ENCODE data around the gene LRRC4C. TPM values are rescaled to one million over a fixed set of nuclear protein-coding genes. Genes with fewer than 3 reads are reported as not detected.

The LRRC4C gene
- total RNA-seq, 1 experiment from 2014 or later = not detected

DNA sequence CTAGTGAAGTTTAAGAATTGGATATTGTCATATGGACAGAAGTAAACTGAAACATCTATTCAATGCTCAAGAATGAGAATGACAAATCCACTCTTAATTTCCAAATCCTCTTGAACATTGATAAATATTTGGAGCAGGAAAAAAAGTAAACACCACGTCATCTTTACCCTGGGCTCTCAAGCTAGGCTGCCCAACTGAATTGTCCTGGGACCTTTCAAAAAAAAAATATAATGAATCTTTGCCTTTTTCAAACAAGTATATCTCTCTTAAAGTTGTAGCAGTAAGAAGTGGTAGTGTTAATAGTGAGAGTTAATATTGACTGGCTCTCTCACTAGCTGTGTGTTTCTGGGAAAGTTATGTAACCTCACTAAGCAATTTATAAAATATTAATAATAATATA is 374.3 kb downstream of the LRRC4C start:
- Mint-ChIP-seq H3K4me3 (ENCODE audit: unreplicated experiment) (no peak overlapping the region), H3K36me3 (ENCODE audit: insufficient read depth, unreplicated experiment) (no peaks in the 10 kb centered on the region), H3K27ac (ENCODE audit: low read depth, unreplicated experiment) (no peak overlapping the region), H3K27me3 (ENCODE audit: insufficient read depth, unreplicated experiment) (no peaks in the 10 kb centered on the region), H3K4me1 (ENCODE audit: insufficient read depth, unreplicated experiment) (no peaks in the 10 kb centered on the region), H3K9me3 (ENCODE audit: unreplicated experiment) (no peaks in the 10 kb centered on the region)
- TF ChIP-seq, protein P1, sequence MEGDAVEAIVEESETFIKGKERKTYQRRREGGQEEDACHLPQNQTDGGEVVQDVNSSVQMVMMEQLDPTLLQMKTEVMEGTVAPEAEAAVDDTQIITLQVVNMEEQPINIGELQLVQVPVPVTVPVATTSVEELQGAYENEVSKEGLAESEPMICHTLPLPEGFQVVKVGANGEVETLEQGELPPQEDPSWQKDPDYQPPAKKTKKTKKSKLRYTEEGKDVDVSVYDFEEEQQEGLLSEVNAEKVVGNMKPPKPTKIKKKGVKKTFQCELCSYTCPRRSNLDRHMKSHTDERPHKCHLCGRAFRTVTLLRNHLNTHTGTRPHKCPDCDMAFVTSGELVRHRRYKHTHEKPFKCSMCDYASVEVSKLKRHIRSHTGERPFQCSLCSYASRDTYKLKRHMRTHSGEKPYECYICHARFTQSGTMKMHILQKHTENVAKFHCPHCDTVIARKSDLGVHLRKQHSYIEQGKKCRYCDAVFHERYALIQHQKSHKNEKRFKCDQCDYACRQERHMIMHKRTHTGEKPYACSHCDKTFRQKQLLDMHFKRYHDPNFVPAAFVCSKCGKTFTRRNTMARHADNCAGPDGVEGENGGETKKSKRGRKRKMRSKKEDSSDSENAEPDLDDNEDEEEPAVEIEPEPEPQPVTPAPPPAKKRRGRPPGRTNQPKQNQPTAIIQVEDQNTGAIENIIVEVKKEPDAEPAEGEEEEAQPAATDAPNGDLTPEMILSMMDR (IDR thresholded peaks at IDR 0.05; ENCODE audit: unreplicated experiment) = no peak
- POLR2A ChIA-PET = interaction anchor here (1.5 kb wide), 1 partner anchor 16 kb away, joined by 3 read pairs; no protein-coding TSS in a partner anchor
- intact Hi-C loops (cut with micrococcal nuclease) = no loop called here
- BruUV-seq (replicated peaks) = no TSS peak
- CTCF ChIA-PET = no interaction called here
- no peak for DNase-seq (ENCODE audit: unreplicated experiment)

DNA sequence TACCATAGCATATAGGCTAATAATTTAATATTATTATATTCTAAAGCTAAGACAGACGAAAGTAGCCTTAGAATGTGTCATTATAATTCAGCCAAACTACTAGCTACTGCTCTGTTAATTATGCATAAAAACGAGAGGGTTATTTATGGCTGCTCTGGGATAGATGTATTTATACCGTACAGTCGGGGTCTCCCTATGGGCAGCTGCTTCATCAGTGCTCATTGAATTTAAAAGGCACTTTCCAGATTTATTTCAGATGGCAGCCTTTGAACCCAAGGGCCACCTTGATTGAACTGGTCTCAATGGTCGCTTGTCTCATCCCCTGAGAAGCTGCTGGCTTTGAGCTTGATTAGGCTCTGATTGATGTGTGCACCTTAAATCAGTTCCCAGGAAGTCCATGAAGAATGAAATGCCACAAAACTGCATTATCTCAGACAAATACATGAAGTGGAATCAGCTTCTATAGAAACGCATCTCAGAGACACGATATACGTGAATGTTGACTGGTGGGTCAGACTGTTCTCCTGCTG is 377.6 kb downstream of the LRRC4C start:
- no peaks in the 10 kb centered on the region for H3K9me3 Mint-ChIP-seq (ENCODE audit: unreplicated experiment)

DNA sequence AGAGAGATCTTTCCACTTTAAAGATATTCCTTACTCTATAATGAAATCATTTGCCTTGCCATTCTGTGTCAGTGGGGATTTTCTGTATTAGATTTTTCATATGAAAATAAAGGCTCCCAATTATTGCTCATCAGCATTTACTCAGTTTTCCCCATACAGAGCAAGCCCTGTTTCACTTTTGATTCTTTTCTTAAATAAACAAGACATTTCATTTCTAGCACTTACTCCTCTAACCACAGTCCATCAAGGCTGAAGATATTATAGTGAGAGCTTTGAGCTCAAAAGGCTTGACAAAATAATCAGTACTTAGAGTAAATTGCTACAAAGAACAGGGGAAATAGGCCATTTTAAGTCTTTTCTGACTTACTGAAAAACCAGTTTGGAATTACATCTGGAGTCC is 385.1 kb downstream of the LRRC4C start:
- TF ChIP-seq, protein P1 (IDR thresholded peaks at IDR 0.05; ENCODE audit: unreplicated experiment) = no peak
- no TSS peak for BruUV-seq (replicated peaks)
- intact Hi-C loops (cut with micrococcal nuclease) = no loop called here
- no peak for DNase-seq (ENCODE audit: unreplicated experiment)
- Mint-ChIP-seq H3K4me1 (ENCODE audit: insufficient read depth, unreplicated experiment) (no peaks in the 10 kb centered on the region), H3K27me3 (ENCODE audit: insufficient read depth, unreplicated experiment) (no peaks in the 10 kb centered on the region), H3K9me3 (ENCODE audit: unreplicated experiment) (peaks cover 5% of the 10 kb centered on the region), H3K4me3 (ENCODE audit: unreplicated experiment) (no peak overlapping the region), H3K27ac (ENCODE audit: low read depth, unreplicated experiment) (no peak overlapping the region), H3K36me3 (ENCODE audit: insufficient read depth, unreplicated experiment) (no peaks in the 10 kb centered on the region)
- CTCF ChIA-PET = no interaction called here
- POLR2A ChIA-PET = no interaction called here

More for the DNA sequence above, 377.6 kb downstream of the LRRC4C start:
- TF ChIP-seq, protein P1 (IDR thresholded peaks at IDR 0.05; ENCODE audit: unreplicated experiment) = no peak
- intact Hi-C loops (cut with micrococcal nuclease) = no loop called here
- no peak overlapping the region for H3K4me3 Mint-ChIP-seq (ENCODE audit: unreplicated experiment)
- H3K27me3 Mint-ChIP-seq (ENCODE audit: insufficient read depth, unreplicated experiment) = no peaks in the 10 kb centered on the region
- H3K27ac Mint-ChIP-seq (ENCODE audit: low read depth, unreplicated experiment) = no peak overlapping the region
- POLR2A ChIA-PET = interaction anchor here (0.8 kb wide), 1 partner anchor 8 kb away, joined by 3 read pairs; no protein-coding TSS in a partner anchor
- H3K4me1 Mint-ChIP-seq (ENCODE audit: insufficient read depth, unreplicated experiment) = no peaks in the 10 kb centered on the region
- CTCF ChIA-PET = interaction anchor here (1.5 kb wide), 1 partner anchor 10 kb away, joined by 4 read pairs; no protein-coding TSS in a partner anchor
- no TSS peak for BruUV-seq (replicated peaks)
- H3K36me3 Mint-ChIP-seq (ENCODE audit: insufficient read depth, unreplicated experiment) = no peaks in the 10 kb centered on the region
- no peak for DNase-seq (ENCODE audit: unreplicated experiment)

DNA sequence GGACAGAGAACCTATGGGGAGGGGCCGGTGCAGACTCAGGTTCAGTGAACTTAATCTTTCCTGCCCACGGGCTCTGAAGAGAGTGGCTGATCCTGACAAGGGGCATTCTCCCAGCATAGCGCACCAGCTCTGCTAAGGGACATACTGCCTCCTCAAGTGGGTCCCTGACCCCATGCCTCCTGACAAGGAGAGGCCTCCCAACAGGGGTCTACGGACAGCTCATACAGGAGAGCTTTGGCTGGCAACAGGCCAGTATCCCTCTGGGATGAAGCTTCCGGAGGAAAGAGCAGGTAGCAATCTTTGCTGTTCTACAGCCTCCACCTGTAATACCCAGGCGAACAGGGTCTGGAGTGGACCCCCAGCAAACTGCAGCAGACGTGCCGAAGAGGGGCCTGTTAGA is 394.0 kb downstream of the LRRC4C start:
- ChIA-PET CTCF (no interaction called here), POLR2A (no interaction called here)
- intact Hi-C loops (cut with micrococcal nuclease) = no loop called here
- BruUV-seq (replicated peaks) = no TSS peak
- TF ChIP-seq, protein P1 (IDR thresholded peaks at IDR 0.05; ENCODE audit: unreplicated experiment) = no peak
- Mint-ChIP-seq H3K4me3 (ENCODE audit: unreplicated experiment) (no peak overlapping the region), H3K4me1 (ENCODE audit: insufficient read depth, unreplicated experiment) (no peaks in the 10 kb centered on the region), H3K36me3 (ENCODE audit: insufficient read depth, unreplicated experiment) (no peaks in the 10 kb centered on the region), H3K27ac (ENCODE audit: low read depth, unreplicated experiment) (no peak overlapping the region), H3K27me3 (ENCODE audit: insufficient read depth, unreplicated experiment) (no peaks in the 10 kb centered on the region), H3K9me3 (ENCODE audit: unreplicated experiment) (no peaks in the 10 kb centered on the region)
- no peak for DNase-seq (ENCODE audit: unreplicated experiment)

Data from MCF 10A (cell line).